Right atrium auricular region (tissue), 2 donors: ENCODE measurements around the gene CLASRP. TPM values are rescaled to one million over a fixed set of nuclear protein-coding genes. Genes with fewer than 3 reads are reported as not detected.

Experiments
- DNase-seq: peaks from one replicate; pipeline ENCODE4 v3.0.0-alpha.2; 2019; ENCODE audit warnings: low spot score
- H3K27ac ChIP-seq, 2 donors: fragments of 200-600 bp; sonication (generic); 1 replicate in 1 of 2; 2 replicates in 1 of 2; pipeline ENCODE4 v1.5.1; 2016 to 2019
- H3K27me3 ChIP-seq, 2 donors: fragments of 200-600 bp; sonication (generic); one replicate each; pipeline versions ENCODE4 v1.5.1 to v1.6.0; 2017 to 2019
- H3K36me3 ChIP-seq: fragments of 200-600 bp; sonication (generic); one replicate; pipeline ENCODE4 v1.5.1; 2016
- H3K4me1 ChIP-seq, 2 donors: fragments of 200-600 bp; sonication (generic); one replicate each; pipeline versions ENCODE4 v1.5.1 to v1.6.0; 2017 to 2019
- H3K4me3 ChIP-seq, 2 donors: fragments of 200-600 bp; sonication (generic); 1 replicate in 1 of 2; 2 replicates in 1 of 2; pipeline ENCODE4 v1.5.1; 2017 to 2019; ENCODE audit warnings: mild to moderate bottlenecking in 1 of 2, moderate library complexity in 1 of 2
- H3K9me3 ChIP-seq, 2 donors: fragments of 200-600 bp; sonication (generic); one replicate each; pipeline ENCODE4 v1.5.1; 2019
- total RNA-seq, 2 donors: library from RNA; depleted of rRNA; stranded (reverse); fragments of >200 nt; gene quantifications; one replicate each; pipeline ENCODE4 v1.1.0, GENCODE V29; 2016
- TF ChIP-seq, protein P1 (sequence below), 2 donors: fragments of 200-600 bp; sonication (generic); IDR thresholded peaks; one replicate each; pipeline ENCODE4 v1.5.1; 2019; ENCODE audit warnings: antibody characterized with exemption in 2 of 2

CLASRP gene
- total RNA-seq, 2 donors from 2014 or later = 29.6 to 31.3 TPM

DNA sequence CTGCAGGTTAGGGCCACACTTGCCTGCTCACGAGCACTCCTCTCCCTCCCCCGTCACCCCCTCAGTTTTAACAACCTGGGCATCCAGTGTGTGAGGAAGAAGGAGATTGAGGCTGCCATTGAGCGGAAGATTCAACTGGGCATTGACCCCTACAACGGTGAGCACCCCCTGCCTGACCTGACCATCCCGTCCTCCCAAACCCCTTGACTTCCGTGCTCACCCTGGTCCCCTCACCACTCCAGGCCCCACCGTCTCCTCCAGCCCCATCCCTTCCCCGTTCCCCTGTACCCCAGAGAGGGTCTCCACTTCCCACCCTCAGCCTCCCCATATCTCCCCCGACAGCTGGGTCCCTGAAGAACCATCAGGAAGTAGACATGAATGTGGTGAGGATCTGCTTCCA lies 13.6 kb upstream of the CLASRP start:
- Histone ChIP-seq H3K4me3 (no peak overlapping the region), H3K27me3 (no peaks in the 10 kb centered on the region), H3K9me3 (no peaks in the 10 kb centered on the region), H3K36me3 (peaks cover 15% of the 10 kb centered on the region), H3K4me1 (no peaks in the 10 kb centered on the region), H3K27ac (no peak overlapping the region)
- TF ChIP-seq, protein P1, sequence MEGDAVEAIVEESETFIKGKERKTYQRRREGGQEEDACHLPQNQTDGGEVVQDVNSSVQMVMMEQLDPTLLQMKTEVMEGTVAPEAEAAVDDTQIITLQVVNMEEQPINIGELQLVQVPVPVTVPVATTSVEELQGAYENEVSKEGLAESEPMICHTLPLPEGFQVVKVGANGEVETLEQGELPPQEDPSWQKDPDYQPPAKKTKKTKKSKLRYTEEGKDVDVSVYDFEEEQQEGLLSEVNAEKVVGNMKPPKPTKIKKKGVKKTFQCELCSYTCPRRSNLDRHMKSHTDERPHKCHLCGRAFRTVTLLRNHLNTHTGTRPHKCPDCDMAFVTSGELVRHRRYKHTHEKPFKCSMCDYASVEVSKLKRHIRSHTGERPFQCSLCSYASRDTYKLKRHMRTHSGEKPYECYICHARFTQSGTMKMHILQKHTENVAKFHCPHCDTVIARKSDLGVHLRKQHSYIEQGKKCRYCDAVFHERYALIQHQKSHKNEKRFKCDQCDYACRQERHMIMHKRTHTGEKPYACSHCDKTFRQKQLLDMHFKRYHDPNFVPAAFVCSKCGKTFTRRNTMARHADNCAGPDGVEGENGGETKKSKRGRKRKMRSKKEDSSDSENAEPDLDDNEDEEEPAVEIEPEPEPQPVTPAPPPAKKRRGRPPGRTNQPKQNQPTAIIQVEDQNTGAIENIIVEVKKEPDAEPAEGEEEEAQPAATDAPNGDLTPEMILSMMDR (IDR thresholded peaks at IDR 0.05) = no peak
- DNase-seq = no peak

DNA sequence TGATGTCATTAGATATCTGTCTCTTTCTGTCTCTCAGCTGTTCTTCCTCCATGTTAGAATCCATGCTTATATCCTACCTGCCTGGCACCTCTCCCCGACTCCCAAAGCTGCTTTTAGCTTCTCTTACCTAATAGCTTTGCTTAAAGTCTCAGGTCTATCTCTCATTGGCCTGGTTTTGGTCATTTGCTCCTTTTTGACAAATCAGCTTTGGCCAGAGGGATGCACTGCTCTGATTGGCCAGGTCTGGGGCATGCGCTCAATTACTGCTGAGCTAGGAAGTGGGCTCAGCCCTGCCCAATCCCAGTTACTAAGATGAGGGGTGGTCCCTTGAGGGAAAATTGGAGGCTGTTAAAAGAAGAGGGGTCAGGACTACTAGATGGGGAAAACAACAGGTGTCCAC lies 11.5 kb upstream of the CLASRP start:
- no peak overlapping the region for H3K4me3 ChIP-seq
- no peaks in the 10 kb centered on the region for H3K9me3 ChIP-seq
- TF ChIP-seq, protein P1 (IDR thresholded peaks at IDR 0.05) = no peak
- H3K36me3 ChIP-seq = peaks cover 19% of the 10 kb centered on the region
- no peaks in the 10 kb centered on the region for H3K4me1 ChIP-seq
- H3K27me3 ChIP-seq = no peaks in the 10 kb centered on the region
- H3K27ac ChIP-seq = no peak overlapping the region
- no peak for DNase-seq

DNA sequence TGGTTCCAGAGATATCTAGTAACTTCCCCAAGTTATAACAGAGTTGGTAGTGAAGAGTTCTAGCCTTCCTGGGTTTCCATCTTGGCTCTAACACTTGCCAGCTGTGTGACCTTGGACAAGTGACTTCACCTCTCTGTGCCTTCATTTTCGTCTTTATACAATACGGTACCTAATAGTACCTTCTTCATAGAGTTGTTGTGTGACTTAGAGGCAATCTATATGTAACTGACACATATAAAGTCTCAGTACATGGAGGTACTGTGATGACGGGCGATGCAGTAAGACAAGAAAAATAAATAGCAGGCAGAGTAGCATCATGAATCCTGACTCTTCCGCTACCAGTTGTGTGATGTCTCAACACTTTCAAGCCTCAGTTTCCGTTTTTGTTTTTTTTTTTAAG lies 8.0 kb upstream of the CLASRP start:
- H3K27me3 ChIP-seq = no peaks in the 10 kb centered on the region
- H3K27ac ChIP-seq = no peak overlapping the region
- H3K4me3 ChIP-seq = no peak overlapping the region
- H3K9me3 ChIP-seq = no peaks in the 10 kb centered on the region
- H3K4me1 ChIP-seq = no peaks in the 10 kb centered on the region
- DNase-seq = no peak
- H3K36me3 ChIP-seq = peaks cover 19% of the 10 kb centered on the region
- TF ChIP-seq, protein P1 (IDR thresholded peaks at IDR 0.05) = no peak

DNA sequence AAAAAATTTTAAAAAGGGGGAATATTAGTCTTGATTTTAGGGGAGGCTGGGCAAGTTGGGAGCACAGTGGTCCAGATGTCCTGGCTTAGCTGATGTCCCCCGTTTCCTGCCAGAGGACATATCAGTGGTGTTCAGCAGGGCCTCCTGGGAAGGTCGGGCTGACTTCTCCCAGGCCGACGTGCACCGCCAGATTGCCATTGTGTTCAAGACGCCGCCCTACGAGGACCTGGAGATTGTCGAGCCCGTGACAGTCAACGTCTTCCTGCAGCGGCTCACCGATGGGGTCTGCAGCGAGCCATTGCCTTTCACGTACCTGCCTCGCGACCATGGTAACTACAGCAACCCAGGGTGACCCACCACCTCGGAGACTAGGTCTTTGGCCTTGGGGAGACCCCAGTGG lies 6.4 kb upstream of the CLASRP start:
- DNase-seq = no peak
- Histone ChIP-seq H3K4me3 (no peak overlapping the region), H3K27ac (no peak overlapping the region), H3K27me3 (no peaks in the 10 kb centered on the region), H3K9me3 (no peaks in the 10 kb centered on the region), H3K36me3 (peaks cover 19% of the 10 kb centered on the region), H3K4me1 (no peaks in the 10 kb centered on the region)
- TF ChIP-seq, protein P1 (IDR thresholded peaks at IDR 0.05) = no peak

DNA sequence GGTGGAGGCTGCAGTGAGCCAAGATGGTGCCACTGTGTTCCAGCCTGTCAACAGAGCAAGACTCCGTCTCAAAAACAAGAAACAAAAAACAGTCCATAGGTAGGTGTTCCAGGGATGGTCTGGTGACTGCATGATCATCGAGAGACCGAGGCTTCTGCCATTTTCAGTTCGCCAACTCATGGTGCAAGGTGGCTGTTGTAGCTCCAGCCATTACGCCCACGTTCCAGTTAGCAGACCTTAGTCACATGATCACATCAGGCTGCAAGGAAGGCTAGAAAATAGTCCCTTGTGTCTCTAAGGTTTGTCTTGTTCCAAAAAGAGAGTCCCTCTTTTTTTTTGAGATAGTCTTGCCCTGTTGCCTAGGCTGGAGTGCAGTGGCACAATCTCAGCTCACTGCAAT lies 3.1 kb upstream of the CLASRP start:
- Histone ChIP-seq H3K9me3 (no peaks in the 10 kb centered on the region), H3K4me1 (peaks cover 0 to 20% of the 10 kb centered on the region in 2 donors), H3K27ac (no peak overlapping the region), H3K4me3 (no peak overlapping the region), H3K36me3 (peaks cover 6% of the 10 kb centered on the region), H3K27me3 (no peaks in the 10 kb centered on the region)
- no peak for DNase-seq
- TF ChIP-seq, protein P1 (IDR thresholded peaks at IDR 0.05) = no peak

DNA sequence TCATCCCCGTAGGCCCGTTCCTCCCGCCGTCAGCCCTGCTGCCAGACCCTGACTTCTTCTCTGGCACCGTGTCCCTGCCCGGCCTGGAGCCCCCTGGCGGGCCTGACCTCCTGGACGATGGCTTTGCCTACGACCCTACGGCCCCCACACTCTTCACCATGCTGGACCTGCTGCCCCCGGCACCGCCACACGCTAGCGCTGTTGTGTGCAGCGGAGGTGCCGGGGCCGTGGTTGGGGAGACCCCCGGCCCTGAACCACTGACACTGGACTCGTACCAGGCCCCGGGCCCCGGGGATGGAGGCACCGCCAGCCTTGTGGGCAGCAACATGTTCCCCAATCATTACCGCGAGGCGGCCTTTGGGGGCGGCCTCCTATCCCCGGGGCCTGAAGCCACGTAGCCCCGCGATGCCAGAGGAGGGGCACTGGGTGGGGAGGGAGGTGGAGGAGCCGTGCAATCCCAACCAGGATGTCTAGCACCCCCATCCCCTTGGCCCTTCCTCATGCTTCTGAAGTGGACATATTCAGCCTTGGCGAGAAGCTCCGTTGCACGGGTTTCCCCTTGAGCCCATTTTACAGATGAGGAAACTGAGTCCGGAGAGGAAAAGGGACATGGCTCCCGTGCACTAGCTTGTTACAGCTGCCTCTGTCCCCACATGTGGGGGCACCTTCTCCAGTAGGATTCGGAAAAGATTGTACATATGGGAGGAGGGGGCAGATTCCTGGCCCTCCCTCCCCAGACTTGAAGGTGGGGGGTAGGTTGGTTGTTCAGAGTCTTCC lies 1.3 kb upstream of the CLASRP start:
- Histone ChIP-seq H3K9me3 (no peaks in the 10 kb centered on the region), H3K4me3 (no peak overlapping the region), H3K36me3 (peaks cover 23% of the 10 kb centered on the region), H3K27me3 (no peaks in the 10 kb centered on the region), H3K4me1 (peaks cover 0 to 38% of the 10 kb centered on the region in 2 donors), H3K27ac (no peak overlapping the region)
- DNase-seq = no peak
- TF ChIP-seq, protein P1 (IDR thresholded peaks at IDR 0.05) = no peak
